WTC11 (cell line): ENCODE data around the gene CDK10. TPM values are rescaled to one million over a fixed set of nuclear protein-coding genes. Genes with fewer than 3 reads are reported as not detected.
"Not testable (repeated sequence)": the region's sequence is repeated elsewhere in the genome, so short reads cannot be mapped to it uniquely, and the experiment has no call there.

Source experiments
- ATAC-seq: fragments of 200-7000 bp; cut with Tn5 transposase; 2 replicates; pipeline ENCODE4 v1.10.0; 2021; ENCODE audit warnings: mild to moderate bottlenecking, moderate library complexity
- CTCF ChIA-PET: fragments of 300-600 bp; sonication (Branson Sonifier 250); formaldehyde crosslinking; loops from one replicate; lab custom pipeline; 2021; ENCODE audit warnings: antibody characterized with exemption; lab: Charles Lee
- POLR2A ChIA-PET: fragments of 350-600 bp; sonication (Branson Sonifier 250); formaldehyde crosslinking; loops from one replicate; lab custom pipeline; 2021; ENCODE audit warnings: antibody characterized with exemption; lab: Charles Lee
- DNase-seq: peaks from one replicate; pipeline ENCODE4 v3.0.0; 2021; ENCODE audit warnings: low spot score
- H3K27ac Mint-ChIP-seq: 2 replicates; pipeline ENCODE4 v1.8.0; 2021; ENCODE audit warnings: mixed read lengths
- H3K27me3 Mint-ChIP-seq: 2 replicates; pipeline ENCODE4 v1.8.0; 2021; ENCODE audit warnings: low read depth, mild to moderate bottlenecking, moderate library complexity, mixed read lengths
- H3K36me3 Mint-ChIP-seq: 2 replicates; pipeline ENCODE4 v1.8.0; 2021; ENCODE audit warnings: mixed read lengths
- H3K4me1 Mint-ChIP-seq: 2 replicates; pipeline ENCODE4 v1.8.0; 2022; ENCODE audit warnings: mixed read lengths
- H3K4me3 Mint-ChIP-seq: 2 replicates; pipeline ENCODE4 v1.8.0; 2021; ENCODE audit warnings: mild to moderate bottlenecking, moderate library complexity, mixed read lengths
- H3K9me3 Mint-ChIP-seq: 2 replicates; pipeline ENCODE4 v1.8.0; 2021; ENCODE audit warnings: mixed read lengths
- AFF4 ChIP-seq: sonication (generic); formaldehyde crosslinking; IDR thresholded peaks from 2 replicates; pipeline ENCODE4 v1.8.1; 2023; ENCODE audit warnings: mild to moderate bottlenecking, missing genetic modification reagents, borderline replicate concordance
- CBFB ChIP-seq: sonication (generic); formaldehyde crosslinking; IDR thresholded peaks from 2 replicates; pipeline ENCODE4 v1.8.1; 2022; ENCODE audit warnings: mild to moderate bottlenecking, low read depth, missing genetic modification reagents
- E2F4 ChIP-seq: sonication (generic); formaldehyde crosslinking; IDR thresholded peaks from 2 replicates; pipeline ENCODE4 v1.8.1; 2022; ENCODE audit warnings: low read depth, mild to moderate bottlenecking, moderate library complexity, missing genetic modification reagents, borderline replicate concordance
- FOXP4 ChIP-seq: sonication (generic); formaldehyde crosslinking; IDR thresholded peaks from 2 replicates; pipeline ENCODE4 v1.8.0; 2022; ENCODE audit warnings: mild to moderate bottlenecking, missing genetic modification reagents
- MLX ChIP-seq: sonication (generic); formaldehyde crosslinking; IDR thresholded peaks from 2 replicates; pipeline ENCODE4 v1.8.1; 2023; ENCODE audit warnings: mild to moderate bottlenecking, missing genetic modification reagents, moderate library complexity
- NFYB ChIP-seq: sonication (generic); formaldehyde crosslinking; conservative IDR thresholded peaks from 2 replicates; pipeline ENCODE4 v1.8.0; 2022; ENCODE audit warnings: low read depth, missing genetic modification reagents
- TCF7 ChIP-seq: sonication (generic); formaldehyde crosslinking; IDR thresholded peaks from 2 replicates; pipeline ENCODE4 v1.8.0; 2022; ENCODE audit warnings: mild to moderate bottlenecking, low read depth, missing genetic modification reagents, moderate library complexity
- TEAD1 ChIP-seq: sonication (generic); formaldehyde crosslinking; IDR thresholded peaks from 2 replicates; pipeline ENCODE4 v1.8.0; 2022; ENCODE audit warnings: mild to moderate bottlenecking, missing genetic modification reagents
- USF1 ChIP-seq: sonication (generic); formaldehyde crosslinking; IDR thresholded peaks from 2 replicates; pipeline ENCODE4 v1.8.0; 2022; ENCODE audit warnings: mild to moderate bottlenecking, missing genetic modification reagents
- USF2 ChIP-seq: sonication (generic); formaldehyde crosslinking; IDR thresholded peaks from 2 replicates; pipeline ENCODE4 v1.8.1; 2023; ENCODE audit warnings: mild to moderate bottlenecking, missing genetic modification reagents, moderate library complexity
- ZMAT4 ChIP-seq: fragments of 250-450 bp; sonication (Bioruptor Pico); IDR thresholded peaks from 2 replicates; pipeline ENCODE4 v1.9.0; 2021; ENCODE audit warnings: mild to moderate bottlenecking
- ZNF423 ChIP-seq: fragments of 250-450 bp; sonication (Bioruptor Pico); IDR thresholded peaks from 2 replicates; pipeline ENCODE4 v2.1.2; 2022; ENCODE audit warnings: mild to moderate bottlenecking, moderate library complexity
- ZNF425 ChIP-seq: fragments of 250-450 bp; sonication (Bioruptor Pico); conservative IDR thresholded peaks from 2 replicates; pipeline ENCODE4 v1.9.0; 2021; ENCODE audit warnings: mild to moderate bottlenecking
- total RNA-seq: library from RNA; stranded (reverse); gene quantifications from 3 replicates; pipeline ENCODE4 v1.2.3, GENCODE V29; 2021

The CDK10 gene
- total RNA-seq, 1 experiment from 2014 or later = 102 TPM

- no peak for TF ChIP-seq ZNF425 (CRISPR knock-in tag)
- no peak for TF ChIP-seq NFYB
- no peak for TF ChIP-seq USF1 (CRISPR knock-in tag)
- TF ChIP-seq FOXP4 = no peak
- no peak for TF ChIP-seq MLX (CRISPR knock-in tag)
- no peak for TF ChIP-seq TEAD1
- no peak for TF ChIP-seq E2F4 (CRISPR knock-in tag)
- TF ChIP-seq AFF4 (CRISPR knock-in tag) = no peak
Measured at GRCh38 chr16:89693289-89693731, 6.8 kb downstream of the CDK10 start (continued).

GRCh38 chr16:89693931-89694783, 7.7 kb downstream of the CDK10 start:
- Mint-ChIP-seq H3K9me3 (no peaks in the 10 kb centered on the region), H3K27me3 (no peaks in the 10 kb centered on the region), H3K27ac (no peak overlapping the region), H3K4me1 (no peaks in the 10 kb centered on the region), H3K4me3 (no peak overlapping the region), H3K36me3 (peaks cover 35% of the 10 kb centered on the region)
- no peak for DNase-seq
- CTCF ChIA-PET = no interaction called here
- no peak for ATAC-seq
- TF ChIP-seq TCF7 (CRISPR knock-in tag) = no peak
- no peak for TF ChIP-seq CBFB (CRISPR knock-in tag)
- TF ChIP-seq USF2 (CRISPR knock-in tag) = no peak
- no peak for TF ChIP-seq ZMAT4 (CRISPR knock-in tag)
- no peak for TF ChIP-seq ZNF423 (CRISPR knock-in tag)
- POLR2A ChIA-PET = no interaction called here

GRCh38 chr16:89694784-89695085, 8.2 kb downstream of the CDK10 start:
- DNase-seq, CTCF ChIA-PET, ATAC-seq, H3K27ac Mint-ChIP-seq, H3K4me1 Mint-ChIP-seq, H3K9me3 Mint-ChIP-seq, H3K4me3 Mint-ChIP-seq, H3K27me3 Mint-ChIP-seq: not testable (repeated sequence)
- POLR2A ChIA-PET = interaction anchor here (0.6 kb wide), 1 partner anchor 8 kb away, joined by 3 read pairs; the partner anchor contains the start of gene CDK10
- H3K36me3 Mint-ChIP-seq = peaks cover 37% of the 10 kb centered on the region
